Measurements from ENCODE around the gene CDCA5.

CDCA5 gene

GRCh38 chr11:65104628-65105027 lies 20.8 kb upstream of the CDCA5 start:
- no peak for DNase-seq

DNA sequence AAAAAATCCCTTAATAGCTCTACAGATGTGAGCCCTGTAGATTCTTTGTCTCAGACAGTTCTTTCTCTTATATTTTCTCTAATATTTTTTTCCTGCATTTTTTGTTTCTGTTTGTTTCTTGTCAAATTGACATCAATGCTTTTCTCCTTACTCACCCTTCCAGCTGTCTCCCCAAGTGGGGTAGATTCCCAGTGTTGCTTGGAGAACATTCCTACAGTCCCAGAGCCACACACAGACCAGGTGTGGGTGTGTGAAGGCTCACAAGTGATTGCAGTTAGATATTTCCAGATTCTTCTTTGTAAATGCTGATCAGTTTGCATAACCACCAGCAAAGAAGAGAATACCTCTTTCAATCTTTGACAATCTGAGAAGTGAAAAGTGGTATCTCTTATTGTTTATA lies 19.6 kb upstream of the CDCA5 start:
- DNase-seq = no peak

DNA sequence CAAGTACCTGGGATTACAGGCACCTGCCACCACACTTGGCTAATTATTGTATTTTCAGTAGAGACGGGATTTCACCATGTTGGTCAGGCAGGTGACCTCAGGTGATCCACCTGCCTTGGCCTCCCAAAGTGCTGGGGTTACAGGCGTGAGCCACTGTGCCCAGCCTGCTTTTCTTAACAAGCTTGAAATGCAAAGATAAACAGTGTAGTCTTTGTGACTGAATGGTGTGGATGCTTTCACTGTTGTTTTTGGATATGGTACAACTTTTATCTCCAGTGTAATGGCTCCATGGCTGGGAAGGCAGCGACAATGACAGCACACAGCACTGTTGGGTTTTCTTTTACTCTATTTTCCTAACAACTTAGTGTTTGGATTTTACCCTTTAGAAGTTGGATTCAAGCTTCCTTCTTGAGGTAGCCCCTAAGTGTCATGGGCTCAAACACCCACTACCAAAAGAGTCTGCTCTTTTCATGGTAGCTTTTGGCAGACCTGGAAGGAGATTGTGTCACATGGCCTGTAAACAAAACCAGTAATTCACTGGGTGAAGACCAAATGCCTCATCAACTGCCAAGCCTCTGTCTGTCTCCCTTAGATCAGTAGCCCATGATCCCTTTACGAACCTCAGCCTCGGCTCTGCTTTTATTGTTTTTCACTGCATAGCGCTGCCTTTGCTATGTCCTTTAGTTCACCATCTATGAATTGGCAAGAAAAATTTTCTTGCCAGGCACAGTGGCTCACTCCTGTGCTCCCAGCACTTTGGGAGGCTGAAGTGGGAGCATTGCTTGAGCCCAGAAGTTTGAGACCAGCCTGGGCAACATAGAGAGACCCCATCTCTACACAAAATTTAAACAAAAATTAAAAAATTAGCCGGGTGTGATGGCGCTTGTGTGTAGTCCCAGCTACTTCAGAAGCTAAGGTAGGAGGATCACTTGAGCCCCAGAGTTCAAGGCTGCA lies 18.6 kb upstream of the CDCA5 start:
- no peak for DNase-seq

DNA sequence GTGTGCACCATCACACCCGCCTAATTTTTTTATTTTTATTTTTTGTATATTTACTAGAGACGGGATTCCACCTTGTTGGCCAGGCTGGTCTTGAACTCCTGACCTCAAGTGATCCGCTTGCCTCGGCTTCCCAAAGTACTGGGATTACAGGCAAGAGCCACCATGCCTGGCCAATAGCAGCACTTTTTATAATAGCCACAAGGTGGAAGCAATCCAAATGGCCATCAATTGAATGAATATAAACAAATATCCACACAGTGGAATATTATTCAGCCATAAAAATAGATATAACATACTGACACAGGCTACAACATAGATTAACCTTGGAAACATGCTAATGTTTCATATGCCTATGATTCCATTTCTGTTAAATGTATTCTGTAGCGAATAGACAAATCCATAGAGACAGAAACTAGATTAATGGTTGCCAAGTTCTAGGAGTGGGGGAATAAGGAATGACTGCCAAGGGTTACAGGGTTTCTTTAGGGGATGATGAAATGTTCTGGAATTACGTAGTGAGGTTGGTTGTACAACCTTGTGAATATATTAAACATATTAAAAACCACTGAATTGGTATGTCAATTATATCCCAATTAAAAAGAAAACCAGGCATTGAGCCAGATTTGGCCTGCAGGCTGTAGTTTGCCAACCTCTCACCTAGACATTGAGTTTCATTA lies 17.0 kb upstream of the CDCA5 start:
- DNase-seq = no peak

DNA sequence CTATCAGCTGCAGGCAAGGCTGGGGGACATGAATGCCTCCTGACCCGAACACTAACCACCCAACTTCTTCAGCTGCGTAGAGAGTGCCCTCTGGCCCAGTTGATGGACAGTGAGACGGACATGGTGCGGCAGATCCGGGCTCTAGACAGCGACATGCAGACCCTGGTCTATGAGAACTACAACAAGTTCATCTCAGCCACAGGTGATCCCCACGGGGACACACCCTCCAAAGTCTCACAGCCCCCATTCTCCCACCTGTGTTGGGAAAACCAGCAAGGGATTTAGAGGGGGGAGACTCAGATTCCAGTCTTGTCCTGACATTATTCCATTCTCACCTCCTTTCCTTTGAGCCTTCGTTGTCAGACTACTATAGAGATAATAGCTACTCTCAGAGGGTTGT lies 13.1 kb upstream of the CDCA5 start:
- DNase-seq = no peak

DNA sequence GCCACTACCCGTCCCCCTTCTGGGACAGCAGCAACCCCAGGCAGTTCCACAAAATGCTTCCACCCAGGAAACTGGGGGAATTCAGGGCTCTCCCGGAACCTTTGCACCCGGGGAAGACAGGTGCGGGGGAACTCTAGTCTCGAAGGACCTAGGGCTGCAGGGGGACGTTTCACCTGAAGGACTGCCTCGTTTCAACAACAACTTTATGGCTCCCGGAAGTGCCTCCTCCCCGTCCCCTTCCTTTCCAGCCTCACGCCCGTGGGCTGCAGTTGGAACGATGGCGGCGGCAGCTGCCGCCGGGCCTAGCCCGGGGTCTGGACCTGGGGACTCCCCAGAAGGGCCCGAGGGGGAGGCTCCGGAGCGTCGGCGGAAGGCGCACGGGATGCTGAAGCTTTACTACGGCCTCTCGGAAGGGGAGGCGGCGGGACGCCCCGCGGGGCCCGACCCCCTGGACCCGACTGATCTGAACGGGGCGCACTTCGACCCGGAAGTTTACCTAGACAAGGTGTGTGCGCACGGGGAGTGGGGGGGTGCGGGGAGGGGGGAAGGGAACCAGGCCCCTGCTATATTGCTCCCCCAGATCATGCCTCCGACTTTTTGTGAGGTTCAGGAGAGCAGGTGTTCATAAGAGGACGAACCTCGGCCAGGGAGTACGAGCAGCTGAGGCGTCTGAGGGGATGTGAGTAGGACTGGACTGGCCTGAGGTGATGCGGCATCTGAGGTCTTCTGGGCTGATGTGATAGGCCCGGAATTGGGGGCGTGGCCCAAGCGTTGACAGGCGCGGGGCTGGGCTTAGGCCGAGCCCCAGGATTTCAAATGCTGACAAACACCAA lies 12.3 kb upstream of the CDCA5 start, which contains the start of gene VPS51:
TSS of gene VPS51 (plus strand) at position 241 of the 833 bp plus-strand sequence. CDS start at position 278, 37 bp downstream.
- peak; percentile 47 for DNase-seq

DNA sequence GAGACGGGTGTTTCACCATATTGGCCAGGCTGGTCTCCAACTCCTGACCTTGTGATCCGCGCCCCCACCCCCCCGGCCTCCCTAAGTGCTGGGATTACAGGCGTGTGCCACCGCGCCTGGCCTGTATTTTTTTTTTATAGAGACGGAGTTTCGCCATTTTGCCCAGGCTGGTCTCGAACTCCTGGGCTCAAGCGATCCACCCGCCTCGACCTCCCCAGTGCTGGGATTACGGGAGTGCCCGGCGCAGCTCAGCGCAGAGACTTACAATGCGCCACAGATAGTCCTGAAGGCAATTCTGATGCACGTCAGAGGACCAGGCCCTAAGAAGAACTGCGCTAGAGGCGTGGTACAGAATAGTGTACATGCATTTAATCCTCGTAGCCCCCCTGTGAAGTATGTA lies 11.6 kb upstream of the CDCA5 start:
- no peak for DNase-seq

- DNase-seq = no peak
Measured at GRCh38 chr11:65090628-65091027, 6.8 kb upstream of the CDCA5 start.

DNA sequence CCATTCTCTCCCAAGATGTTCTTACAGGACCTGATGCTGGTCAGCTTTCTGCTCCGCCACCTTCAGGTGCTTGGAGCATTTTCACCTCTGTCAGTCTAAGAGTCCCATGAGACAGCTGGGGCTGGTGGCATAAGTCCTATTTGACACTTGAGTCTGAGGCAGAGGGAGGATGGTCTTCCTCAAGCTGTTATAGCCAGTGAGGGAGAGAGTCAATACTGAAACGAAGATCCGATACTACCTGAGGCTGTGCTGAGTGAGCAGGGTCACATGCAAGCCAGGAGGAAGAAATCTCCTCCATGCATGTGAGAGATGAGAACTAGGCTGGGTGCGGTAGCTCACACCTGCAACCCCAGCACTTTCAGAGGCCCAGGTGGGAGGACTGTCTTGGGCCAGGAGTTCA lies 5.8 kb upstream of the CDCA5 start:
- no peak for DNase-seq

DNA sequence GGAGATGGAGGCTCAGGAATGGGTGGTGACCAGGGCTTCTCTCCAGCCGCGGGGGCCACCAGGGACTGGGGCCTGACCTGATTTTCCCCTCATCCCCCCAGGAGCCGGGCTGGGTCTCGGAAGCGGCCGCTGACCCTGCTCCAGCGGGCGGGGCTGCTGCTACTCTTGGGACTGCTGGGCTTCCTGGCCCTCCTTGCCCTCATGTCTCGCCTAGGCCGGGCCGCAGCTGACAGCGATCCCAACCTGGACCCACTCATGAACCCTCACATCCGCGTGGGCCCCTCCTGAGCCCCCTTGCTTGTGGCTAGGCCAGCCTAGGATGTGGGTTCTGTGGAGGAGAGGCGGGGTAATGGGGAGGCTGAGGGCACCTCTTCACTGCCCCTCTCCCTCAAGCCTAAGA lies 4.0 kb upstream of the CDCA5 start:
- no peak for DNase-seq

- no peak for DNase-seq
Measured at GRCh38 chr11:65087216-65087615, 3.4 kb upstream of the CDCA5 start.

GRCh38 chr11:65086809-65087208 lies 3.0 kb upstream of the CDCA5 start:
- no peak for DNase-seq

DNA sequence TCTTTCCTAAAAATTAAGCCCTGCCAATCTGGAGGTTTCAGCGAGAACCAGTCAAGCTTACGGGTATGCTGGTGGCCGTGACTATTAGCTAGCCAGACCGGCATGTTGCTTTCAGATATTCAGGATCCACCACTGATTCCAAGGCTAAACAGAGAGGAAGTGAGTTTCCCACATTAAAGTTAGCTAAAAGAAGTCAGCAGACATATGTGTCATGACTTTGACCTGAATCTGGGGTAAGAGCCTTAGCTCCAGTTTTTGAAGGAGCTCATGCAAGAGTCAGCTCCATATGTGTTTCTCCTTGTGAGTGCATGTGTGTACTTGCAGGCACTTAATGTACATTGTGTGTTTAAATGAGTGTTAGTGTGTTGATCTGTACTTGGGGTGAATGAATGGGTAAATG lies 1.6 kb upstream of the CDCA5 start:
- DNase-seq = no peak

DNA sequence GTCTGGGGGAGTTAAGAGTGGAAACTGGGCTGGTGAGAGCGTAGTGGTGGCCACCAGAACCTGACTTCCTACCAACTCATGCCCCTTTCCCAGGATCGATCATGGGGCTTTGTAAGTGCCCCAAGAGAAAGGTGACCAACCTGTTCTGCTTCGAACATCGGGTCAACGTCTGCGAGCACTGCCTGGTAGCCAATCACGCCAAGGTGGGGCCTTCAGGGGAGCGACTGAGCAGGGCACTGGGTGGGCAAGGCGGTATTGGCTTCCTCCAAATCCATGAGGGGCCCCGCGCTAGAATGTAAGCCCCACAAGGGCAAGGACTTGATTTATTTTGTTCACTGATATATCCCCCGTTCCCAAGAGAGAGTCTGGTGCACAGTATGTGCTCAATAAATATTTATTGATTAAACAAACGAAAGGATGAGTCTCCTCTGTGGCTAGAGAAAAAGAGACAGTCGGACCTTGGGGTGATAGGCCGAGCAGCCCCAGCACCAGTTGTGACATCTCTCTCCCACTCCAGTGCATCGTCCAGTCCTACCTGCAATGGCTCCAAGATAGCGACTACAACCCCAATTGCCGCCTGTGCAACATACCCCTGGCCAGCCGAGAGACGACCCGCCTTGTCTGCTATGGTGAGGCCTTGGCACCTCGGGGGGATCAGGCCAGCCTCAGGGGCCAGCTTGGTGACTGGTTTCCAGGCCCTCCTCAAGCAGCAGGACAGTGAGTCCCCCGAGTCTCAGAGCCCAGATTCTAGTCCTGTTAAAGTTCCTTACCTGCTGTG lies 947 bp upstream of the CDCA5 start:
- DNase-seq = no peak

DNA sequence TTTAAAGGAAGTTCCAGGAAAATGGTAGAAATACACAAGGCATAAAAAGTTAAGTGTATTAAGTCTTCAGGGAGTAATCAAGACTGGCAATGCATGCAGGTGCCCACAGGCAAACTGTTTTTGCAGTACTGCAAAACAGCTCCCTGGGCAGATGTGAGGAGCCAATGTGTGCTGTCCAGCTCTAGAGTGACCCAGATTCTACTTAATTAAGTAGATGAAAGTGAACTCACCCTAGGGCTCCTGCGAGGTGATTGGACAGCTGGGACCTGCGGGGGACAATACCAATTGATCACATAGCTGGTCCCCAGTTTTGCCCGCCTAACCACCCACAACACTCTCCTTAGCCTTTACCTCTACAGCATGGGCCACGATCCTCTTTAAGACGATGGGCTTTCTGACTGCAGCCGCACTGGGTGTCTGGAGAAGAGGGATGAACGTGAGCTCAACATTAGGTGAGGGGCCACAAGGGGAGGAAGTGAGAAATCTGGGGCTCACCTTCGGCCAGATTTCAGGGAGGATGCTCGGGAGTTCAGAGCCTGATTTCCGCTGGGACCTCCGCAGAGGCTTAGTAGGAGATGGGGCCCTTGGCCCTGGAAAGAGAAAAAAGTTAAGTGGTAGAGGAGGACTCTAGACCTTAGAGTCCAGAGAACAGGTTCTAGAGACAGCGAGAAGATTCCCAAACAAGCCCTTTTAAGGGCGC lies 556 bp downstream of the CDCA5 start:
- no peak for DNase-seq

DNA sequence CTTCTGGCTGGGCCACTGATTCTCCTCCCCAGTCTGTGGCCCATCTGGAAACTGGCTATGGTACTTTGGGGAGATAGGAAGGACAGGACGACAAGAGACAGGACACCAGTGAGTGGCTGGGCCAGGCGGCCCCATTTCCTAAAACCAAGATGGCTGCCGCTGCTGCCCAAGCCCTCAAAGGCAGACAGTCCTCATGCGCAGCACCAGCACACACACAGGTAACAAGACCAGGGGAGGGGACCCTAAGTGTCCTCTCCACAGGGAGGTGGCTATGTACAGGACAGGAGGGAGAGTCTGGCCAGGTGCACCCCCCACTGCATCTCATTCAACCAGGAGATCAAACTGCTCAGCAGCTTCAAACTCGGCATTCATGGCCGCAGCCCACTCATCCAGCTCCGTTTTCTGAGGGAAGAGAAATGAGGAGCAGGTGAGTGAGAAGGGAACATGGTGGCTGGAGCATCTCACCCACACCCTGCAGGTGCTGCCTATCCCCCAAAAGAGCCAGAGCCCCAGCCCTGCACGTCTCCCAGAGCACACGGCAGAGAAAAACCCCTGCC lies 5.0 kb downstream of the CDCA5 start:
- no peak for DNase-seq

DNA sequence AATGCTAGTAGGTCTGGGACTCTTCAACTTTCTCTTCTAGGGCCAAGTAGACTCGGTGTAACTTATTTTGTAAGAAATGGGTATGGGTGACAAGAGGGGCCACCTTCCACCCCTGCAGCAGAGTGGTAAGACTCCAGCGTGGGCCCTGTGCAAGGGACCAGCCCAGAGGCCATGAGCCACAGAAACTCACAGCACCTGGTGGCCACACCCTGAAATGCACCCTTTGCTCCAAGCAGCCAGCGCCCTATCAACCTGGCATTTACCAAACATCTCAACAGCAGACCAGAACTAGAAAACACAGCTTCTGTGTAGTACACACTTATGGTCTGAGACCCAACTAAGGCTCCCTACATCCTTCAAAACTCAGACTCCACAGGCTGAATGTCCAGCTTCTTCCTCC lies 5.7 kb downstream of the CDCA5 start:
- no peak for DNase-seq

- no peak for DNase-seq
Measured at GRCh38 chr11:65077451-65077850, 6.4 kb downstream of the CDCA5 start.

GRCh38 chr11:65072631-65072966 lies 11.2 kb downstream of the CDCA5 start:
- DNase-seq = no peak

- no peak for DNase-seq
Measured at GRCh38 chr11:65071907-65072630, 11.8 kb downstream of the CDCA5 start.

DNA sequence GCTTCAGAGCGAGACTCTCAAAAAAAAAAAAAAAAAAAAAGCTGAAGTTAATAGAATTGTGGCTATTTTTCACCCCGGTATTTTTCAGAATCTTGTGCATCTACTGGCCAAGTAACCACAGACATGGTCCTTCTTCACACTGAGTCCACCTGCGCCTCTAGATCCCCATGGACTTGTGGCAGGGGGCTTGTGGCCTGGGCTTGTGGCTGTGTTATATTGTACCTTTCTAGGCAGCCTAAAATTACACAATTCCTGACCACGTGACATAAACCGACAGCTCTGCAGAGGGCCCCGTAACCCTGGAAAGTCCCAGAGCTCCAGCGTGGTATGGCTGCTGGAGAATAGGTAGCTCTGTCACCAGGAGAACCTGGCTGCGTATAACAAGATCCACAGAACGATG lies 14.6 kb downstream of the CDCA5 start:
- no peak for DNase-seq
